SK-N-SH (cell line): ENCODE data around the gene OR10H5. TPM values are rescaled to one million over a fixed set of nuclear protein-coding genes. Genes with fewer than 3 reads are reported as not detected.

Experiments
- CTCF ChIA-PET: fragments of 300-600, 350-600 bp; formaldehyde crosslinking; extraction: SDS; loops from one replicate; lab custom pipeline; 2021; lab: Yijun Ruan, JAX
- POLR2A ChIA-PET: fragments of 350-600 bp; sonication (Branson Sonifier 250); formaldehyde crosslinking; extraction: SDS; loops from one replicate; lab custom pipeline; 2020; ENCODE audit warnings: antibody characterized with exemption, inconsistent platforms; lab: Yijun Ruan, JAX
- DNase-seq: peaks from one replicate; pipeline ENCODE4 v3.0.0; 2012
- H2AFZ ChIP-seq: fragments of 200-600 bp; sonication (generic); 2 replicates; pipeline ENCODE4 v1.8.1; 2016; ENCODE audit warnings: antibody characterized with exemption, mild to moderate bottlenecking, low read depth
- H3F3A ChIP-seq: fragments of 200-600 bp; sonication (generic); replicated peaks from 2 replicates; pipeline ENCODE3; 2016; ENCODE audit warnings: antibody characterized with exemption, mild to moderate bottlenecking; ENCODE audit not compliant: insufficient read depth
- H3K27ac ChIP-seq, 2 experiments: fragments of 200-500 bp in 1 of 2; fragments of 200-600 bp in 1 of 2; sonication (Bioruptor generic) in 1 of 2; sonication (generic), shearing (Covaris generic) in 1 of 2; 2 replicates each; pipeline versions ENCODE4 v1.5.1 to v1.6.1; 2014 to 2016; ENCODE audit warnings: low read depth in 2 of 2, inconsistent platforms in 1 of 2, low read length in 1 of 2, mild to moderate bottlenecking in 1 of 2, mixed read lengths in 1 of 2
- H3K27me3 ChIP-seq: fragments of 200-600 bp; sonication (generic), shearing (Covaris generic); 2 replicates; pipeline ENCODE4 v1.6.1; 2016; ENCODE audit warnings: mixed run types; ENCODE audit not compliant: insufficient read depth
- H3K36me3 ChIP-seq, 2 experiments: fragments of 200-500 bp in 1 of 2; fragments of 200-600 bp in 1 of 2; sonication (Bioruptor generic) in 1 of 2; sonication (generic) in 1 of 2; replicated peaks in 1 of 2; 2 replicates each; pipeline versions ENCODE3 to v1.5.1; 2014 to 2016; ENCODE audit warnings: low read length in 1 of 2, mild to moderate bottlenecking in 1 of 2; ENCODE audit not compliant: insufficient read depth in 2 of 2, control insufficient read depth in 1 of 2
- H3K4me1 ChIP-seq, 2 experiments: fragments of 200-500 bp in 1 of 2; fragments of 200-600 bp in 1 of 2; sonication (Bioruptor generic) in 1 of 2; sonication (generic), shearing (Covaris generic) in 1 of 2; 2 replicates each; pipeline versions ENCODE4 v1.5.1 to v1.6.1; 2014 to 2016; ENCODE audit warnings: low read depth in 1 of 2, low read length in 1 of 2, mixed run types in 1 of 2; ENCODE audit not compliant: insufficient read depth in 2 of 2, control insufficient read depth in 1 of 2
- H3K4me2 ChIP-seq: fragments of 200-600 bp; sonication (generic), shearing (Covaris generic); 2 replicates; pipeline ENCODE4 v1.6.1; 2017; ENCODE audit warnings: mixed run types
- H3K4me3 ChIP-seq, 2 experiments: fragments of 200-500 bp in 1 of 2; fragments of 200-600 bp in 1 of 2; sonication (Bioruptor generic) in 1 of 2; sonication (generic), shearing (Covaris generic) in 1 of 2; 2 replicates each; pipeline versions ENCODE4 v1.5.1 to v1.8.1; 2014 to 2016; ENCODE audit warnings: low read depth in 2 of 2, inconsistent platforms in 1 of 2, low read length in 1 of 2, mild to moderate bottlenecking in 1 of 2, mixed read lengths in 1 of 2, moderate library complexity in 1 of 2
- H3K79me2 ChIP-seq: fragments of 200-600 bp; sonication (generic); 2 replicates; pipeline ENCODE4 v1.8.1; 2017; ENCODE audit warnings: mild to moderate bottlenecking; ENCODE audit not compliant: insufficient read depth
- H3K9ac ChIP-seq: fragments of 200-600 bp; sonication (generic); 2 replicates; pipeline ENCODE4 v1.6.1; 2017; ENCODE audit warnings: mixed run types
- H3K9me2 ChIP-seq: fragments of 200-600 bp; sonication (generic); 2 replicates; pipeline ENCODE4 v1.6.1; 2017; ENCODE audit warnings: mixed run types
- H3K9me3 ChIP-seq: fragments of 200-600 bp; sonication (generic); 2 replicates; pipeline ENCODE4 v1.6.1; 2017; ENCODE audit warnings: mixed run types, mild to moderate bottlenecking, moderate library complexity
- H4K20me1 ChIP-seq: fragments of 200-600 bp; sonication (generic); 2 replicates; pipeline ENCODE4 v1.6.1; 2017; ENCODE audit warnings: mild to moderate bottlenecking, mixed run types; ENCODE audit not compliant: insufficient read depth
- CHD2 ChIP-seq: fragments of 150-350 bp; IDR thresholded peaks from 2 replicates; pipeline ENCODE4 v1.6.1; 2018; ENCODE audit warnings: low read length; ENCODE audit not compliant: partially characterized antibody
- EZH2phosphoT487 ChIP-seq: fragments of 200-600 bp; sonication (generic); IDR thresholded peaks from 2 replicates; pipeline ENCODE4 v1.6.1; 2017; ENCODE audit warnings: low read depth, mixed run types, mild to moderate bottlenecking, antibody characterized with exemption, moderate library complexity, borderline replicate concordance
- FOXJ3 ChIP-seq: sonication (generic); formaldehyde crosslinking; IDR thresholded peaks from 2 replicates; pipeline ENCODE4 v1.5.1; 2020; ENCODE audit warnings: mild to moderate bottlenecking, missing genetic modification reagents
- FOXM1 ChIP-seq: IDR thresholded peaks from 2 replicates; pipeline ENCODE4 v1.4.0; 2012; ENCODE audit warnings: low read depth, mild to moderate bottlenecking
- IRF3 ChIP-seq: fragments of 150-350 bp; IDR thresholded peaks from 2 replicates; pipeline ENCODE4 v1.6.1; 2016; ENCODE audit warnings: mild to moderate bottlenecking, low read depth, low read length
- JUND ChIP-seq: IDR thresholded peaks from 2 replicates; pipeline ENCODE4 v1.4.0; 2012
- MXI1 ChIP-seq: IDR thresholded peaks from 2 replicates; pipeline ENCODE4 v1.6.1; 2012; ENCODE audit warnings: mild to moderate bottlenecking, low read depth, low read length, improper control_type of control experiment
- NFIC ChIP-seq: IDR thresholded peaks from 2 replicates; pipeline ENCODE4 v1.4.0; 2012; ENCODE audit warnings: borderline replicate concordance
- PBX3 ChIP-seq: IDR thresholded peaks from 2 replicates; pipeline ENCODE4; 2012
- POLR2AphosphoS5 ChIP-seq: IDR thresholded peaks from 2 replicates; pipeline ENCODE4 v1.6.1; 2012; ENCODE audit warnings: low read depth, low read length
- RCOR1 ChIP-seq: fragments of 150-350 bp; IDR thresholded peaks from 2 replicates; pipeline ENCODE4 v1.6.1; 2017; ENCODE audit warnings: antibody characterized with exemption, low read length
- REST ChIP-seq: IDR thresholded peaks from 2 replicates; pipeline ENCODE4 v1.6.1; 2012; ENCODE audit warnings: mild to moderate bottlenecking, low read depth, low read length, moderate library complexity
- SMC3 ChIP-seq: IDR thresholded peaks from 2 replicates; pipeline ENCODE4 v1.6.1; 2012; ENCODE audit warnings: low read depth, low read length, improper control_type of control experiment
- TCF12 ChIP-seq: IDR thresholded peaks from 2 replicates; pipeline ENCODE4 v1.4.0; 2012
- USF2 ChIP-seq: fragments of 150-350 bp; IDR thresholded peaks from 2 replicates; pipeline ENCODE4 v1.6.1; 2017; ENCODE audit warnings: antibody characterized with exemption, low read length, low read depth, borderline replicate concordance
- YY1 ChIP-seq: IDR thresholded peaks from 2 replicates; pipeline ENCODE4 v1.4.0; 2012; ENCODE audit warnings: low read depth, mild to moderate bottlenecking
- WGBS: methylation state at CpG from one replicate; pipeline ENCODE4 v1.1.6; 2017; ENCODE audit warnings: low lambda C conversion rate; 5-methylcytosine and 5-hydroxymethylcytosine counted together
- polyA plus RNA-seq, 3 experiments: library from polyadenylated mRNA; depleted of rRNA; stranded (reverse); fragments of >200 nt; gene quantifications; 2 replicates each; pipeline ENCODE4 v1.2.3, GENCODE V29; 2012

The OR10H5 gene
- polyA plus RNA-seq, 1 of the 3 experiments (the other 2 are of a cell fraction): not detected

GRCh38 chr19:15850385-15850784, 62.9 kb downstream of the OR10H5 start:
- TF ChIP-seq USF2 (no peak), REST (no peak), FOXJ3 (CRISPR knock-in tag) (no peak), CHD2 (no peak), RCOR1 (no peak), PBX3 (no peak), JUND (no peak), POLR2AphosphoS5 (no peak), TCF12 (no peak), EZH2phosphoT487 (no peak), SMC3 (no peak), IRF3 (no peak), MXI1 (no peak), FOXM1 (no peak), YY1 (no peak), NFIC (no peak)
- TF ChIP-seq, all 33 proteins: peak for 0
- H3K9ac ChIP-seq: no peak overlapping the region
- H2AFZ ChIP-seq: no peak overlapping the region
- H3F3A ChIP-seq: no peaks in the 10 kb centered on the region
- peaks cover 13% of the 10 kb centered on the region; the same call in 1 of the 2 replicates for H3K27me3 ChIP-seq
- no peaks in the 10 kb centered on the region for H3K36me3 ChIP-seq
- ChIA-PET POLR2A (no interaction called here), CTCF (no interaction called here)
- no peak overlapping the region for H3K4me2 ChIP-seq
- H3K9me2 ChIP-seq: no peaks in the 10 kb centered on the region
- H3K4me1 ChIP-seq: no peaks in the 10 kb centered on the region
- no peaks in the 10 kb centered on the region for H4K20me1 ChIP-seq
- no peak overlapping the region for H3K4me3 ChIP-seq
- no peak for DNase-seq
- H3K27ac ChIP-seq: no peak overlapping the region
- 2% methylated on average over 3 of the region's 3 CpGs for WGBS
- no peaks in the 10 kb centered on the region for H3K79me2 ChIP-seq
- no peaks in the 10 kb centered on the region for H3K9me3 ChIP-seq

Other genes starting within 250 kb of the OR10H5 start
- not detected in 2 replicates for gene CYP4F8, start 172.4 kb upstream of the OR10H5 start, polyA plus RNA-seq (2012; rRNA removed)
- gene CYP4F3, start 146.8 kb upstream of the OR10H5 start, polyA plus RNA-seq (2012; rRNA removed): 0.03 and 0.08 TPM in 2 replicates
- gene CYP4F12, start 114.6 kb upstream of the OR10H5 start, polyA plus RNA-seq (2012; rRNA removed): 0.03 TPM in 1 of 2 replicates, not detected in the other
- gene OR10H2, start 59.6 kb upstream of the OR10H5 start, polyA plus RNA-seq (2012; rRNA removed): not detected in 2 replicates
- gene OR10H3, start 49.7 kb upstream of the OR10H5 start, polyA plus RNA-seq (2012; rRNA removed): not detected in 2 replicates
- not detected in 2 replicates for gene OR10H1, start 28.0 kb downstream of the OR10H5 start, polyA plus RNA-seq (2012; rRNA removed)
- 0.11 TPM in 1 of 2 replicates, not detected in the other for gene CYP4F2, start 110.4 kb downstream of the OR10H5 start, polyA plus RNA-seq (2012; rRNA removed)
- gene CYP4F11, start 146.9 kb downstream of the OR10H5 start, polyA plus RNA-seq (2012; rRNA removed): 0.23 and 0.31 TPM in 2 replicates
- gene OR10H4, start 161.3 kb downstream of the OR10H5 start, polyA plus RNA-seq (2012; rRNA removed): not detected in 2 replicates